ENCODE results near the gene KDM4C. TPM values are rescaled to one million over a fixed set of nuclear protein-coding genes. Genes with fewer than 3 reads are reported as not detected.

The KDM4C gene
- total and polyA plus RNA-seq, 2 of the 4 experiments (the other 2 are of a cell fraction), result 11.8 to 23.8 TPM

DNA sequence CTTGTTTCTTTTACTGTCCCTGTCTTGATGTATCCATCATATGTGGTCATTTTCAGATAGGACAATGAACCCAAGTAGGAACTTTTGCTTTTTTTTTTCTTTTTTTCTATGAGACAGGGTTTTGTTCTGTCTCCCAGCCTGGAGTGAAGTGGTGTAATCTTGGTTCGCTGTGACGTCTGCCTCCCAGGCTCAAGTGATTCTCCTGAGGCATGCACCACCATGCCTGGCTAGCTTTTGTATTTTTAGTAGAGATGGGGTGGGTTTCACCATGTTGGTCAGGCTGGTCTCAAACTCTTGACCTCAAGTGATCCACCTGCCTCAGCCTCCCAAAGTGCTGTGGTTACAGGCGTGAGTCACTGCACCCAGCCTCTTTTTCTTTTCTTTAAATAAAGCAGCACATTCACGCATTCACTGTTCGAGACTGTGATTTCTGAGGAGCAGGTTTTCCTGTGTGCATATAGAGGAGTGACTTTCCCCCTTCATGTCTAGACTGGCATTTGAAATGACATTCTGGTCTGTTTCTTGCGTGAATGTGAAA, 448.5 kb downstream of the KDM4C start:
- H2BK20ac ChIP-seq (ENCODE audit: low read depth, low read length), result no peak overlapping the region
- no peak overlapping the region for H3K14ac ChIP-seq (replicated peaks; ENCODE audit: low read depth, low read length)
- CTCF ChIA-PET, result no interaction called here
- no peak overlapping the region for H2AFZ ChIP-seq (replicated peaks; ENCODE audit: low read length, poor library complexity)
- TF ChIP-seq, protein P1, sequence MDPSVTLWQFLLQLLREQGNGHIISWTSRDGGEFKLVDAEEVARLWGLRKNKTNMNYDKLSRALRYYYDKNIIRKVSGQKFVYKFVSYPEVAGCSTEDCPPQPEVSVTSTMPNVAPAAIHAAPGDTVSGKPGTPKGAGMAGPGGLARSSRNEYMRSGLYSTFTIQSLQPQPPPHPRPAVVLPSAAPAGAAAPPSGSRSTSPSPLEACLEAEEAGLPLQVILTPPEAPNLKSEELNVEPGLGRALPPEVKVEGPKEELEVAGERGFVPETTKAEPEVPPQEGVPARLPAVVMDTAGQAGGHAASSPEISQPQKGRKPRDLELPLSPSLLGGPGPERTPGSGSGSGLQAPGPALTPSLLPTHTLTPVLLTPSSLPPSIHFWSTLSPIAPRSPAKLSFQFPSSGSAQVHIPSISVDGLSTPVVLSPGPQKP (IDR thresholded peaks at IDR 0.05; ENCODE audit: borderline replicate concordance, low read depth, low read length), result no peak
- TF ChIP-seq, protein P2, sequence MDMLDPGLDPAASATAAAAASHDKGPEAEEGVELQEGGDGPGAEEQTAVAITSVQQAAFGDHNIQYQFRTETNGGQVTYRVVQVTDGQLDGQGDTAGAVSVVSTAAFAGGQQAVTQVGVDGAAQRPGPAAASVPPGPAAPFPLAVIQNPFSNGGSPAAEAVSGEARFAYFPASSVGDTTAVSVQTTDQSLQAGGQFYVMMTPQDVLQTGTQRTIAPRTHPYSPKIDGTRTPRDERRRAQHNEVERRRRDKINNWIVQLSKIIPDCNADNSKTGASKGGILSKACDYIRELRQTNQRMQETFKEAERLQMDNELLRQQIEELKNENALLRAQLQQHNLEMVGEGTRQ (IDR thresholded peaks at IDR 0.05; ENCODE audit: low read depth, low read length), result no peak
- TF ChIP-seq FOS (IDR thresholded peaks at IDR 0.05; ENCODE audit: low read depth, low read length), result no peak
- TF ChIP-seq NFE2L2 (IDR thresholded peaks at IDR 0.05; ENCODE audit: low read depth, low read length), result no peak
- TF ChIP-seq RCOR1 (IDR thresholded peaks at IDR 0.05; ENCODE audit: insufficient replicate concordance, low read length), result no peak
- TF ChIP-seq BHLHE40 (IDR thresholded peaks at IDR 0.05; ENCODE audit: low read depth, low read length), result no peak
- TF ChIP-seq CHD1 (IDR thresholded peaks at IDR 0.05; ENCODE audit: low read depth, low read length), result no peak
- TF ChIP-seq MXI1 (IDR thresholded peaks at IDR 0.05; ENCODE audit: borderline replicate concordance, low read depth, low read length), result no peak
- TF ChIP-seq SMC3 (IDR thresholded peaks at IDR 0.05; ENCODE audit: low read depth, low read length), result no peak
- TF ChIP-seq MAZ (IDR thresholded peaks at IDR 0.05; ENCODE audit: borderline replicate concordance, low read depth, low read length), result no peak
- TF ChIP-seq RFX5 (IDR thresholded peaks at IDR 0.05; ENCODE audit: low read depth, low read length), result no peak
- no peak for TF ChIP-seq CEBPB (IDR thresholded peaks at IDR 0.05; ENCODE audit: low read depth, low read length)
- TF ChIP-seq POLR2A (IDR thresholded peaks at IDR 0.05; ENCODE audit: low read depth, low read length), result no peak
- no peak for TF ChIP-seq MAFK (IDR thresholded peaks at IDR 0.05; ENCODE audit: low read depth, low read length)
- TF ChIP-seq, protein P3, sequence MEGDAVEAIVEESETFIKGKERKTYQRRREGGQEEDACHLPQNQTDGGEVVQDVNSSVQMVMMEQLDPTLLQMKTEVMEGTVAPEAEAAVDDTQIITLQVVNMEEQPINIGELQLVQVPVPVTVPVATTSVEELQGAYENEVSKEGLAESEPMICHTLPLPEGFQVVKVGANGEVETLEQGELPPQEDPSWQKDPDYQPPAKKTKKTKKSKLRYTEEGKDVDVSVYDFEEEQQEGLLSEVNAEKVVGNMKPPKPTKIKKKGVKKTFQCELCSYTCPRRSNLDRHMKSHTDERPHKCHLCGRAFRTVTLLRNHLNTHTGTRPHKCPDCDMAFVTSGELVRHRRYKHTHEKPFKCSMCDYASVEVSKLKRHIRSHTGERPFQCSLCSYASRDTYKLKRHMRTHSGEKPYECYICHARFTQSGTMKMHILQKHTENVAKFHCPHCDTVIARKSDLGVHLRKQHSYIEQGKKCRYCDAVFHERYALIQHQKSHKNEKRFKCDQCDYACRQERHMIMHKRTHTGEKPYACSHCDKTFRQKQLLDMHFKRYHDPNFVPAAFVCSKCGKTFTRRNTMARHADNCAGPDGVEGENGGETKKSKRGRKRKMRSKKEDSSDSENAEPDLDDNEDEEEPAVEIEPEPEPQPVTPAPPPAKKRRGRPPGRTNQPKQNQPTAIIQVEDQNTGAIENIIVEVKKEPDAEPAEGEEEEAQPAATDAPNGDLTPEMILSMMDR (conservative IDR thresholded peaks at IDR 0.05; ENCODE audit: low read depth, low read length), result no peak
- TF ChIP-seq RAD21 (IDR thresholded peaks at IDR 0.05; ENCODE audit: low read length), result no peak
- no peak for ATAC-seq (ENCODE audit: low read depth)
- dilution Hi-C loops (cut with HindIII; ENCODE audit: low sequenced_read_pairs, unreplicated experiment) (no loop called here), in situ Hi-C loops (cut with MboI; ENCODE audit: low sequenced_read_pairs) (no loop called here), intact Hi-C loops (cut with micrococcal nuclease) (no loop called here)
- H3K27ac ChIP-seq (ENCODE audit: insufficient read depth, low read length), result no peak overlapping the region
- H4K8ac ChIP-seq (ENCODE audit: low read depth in 2 of 2, low read length in 2 of 2), result no peak overlapping the region
- no peak overlapping the region for H3K4me3 ChIP-seq (ENCODE audit: insufficient read depth, low read depth, low read length)
- no peak overlapping the region for H3K56ac ChIP-seq (ENCODE audit: extremely low read depth, insufficient read depth, low read length)
- no peaks in the 10 kb centered on the region for H3K79me1 ChIP-seq (ENCODE audit: low read depth in 1 of 2, low read length in 2 of 2)
- H3K4me2 ChIP-seq (ENCODE audit: low read depth, low read length), result no peak overlapping the region
- no peaks in the 10 kb centered on the region; the same call in 1 of the 2 replicates for H3K9me1 ChIP-seq (ENCODE audit: insufficient read depth, low read length)
- H2AK5ac ChIP-seq (ENCODE audit: low read depth, low read length), result no peak overlapping the region
- H3K4me1 ChIP-seq (ENCODE audit: control insufficient read depth, insufficient read depth, low read length), result no peaks in the 10 kb centered on the region
- H2BK5ac ChIP-seq (ENCODE audit: low read depth, low read length, poor library complexity, severe bottlenecking), result no peak overlapping the region
- H2AK9ac ChIP-seq (replicated peaks; ENCODE audit: low read depth, low read length, poor library complexity), result no peak overlapping the region
- H2BK120ac ChIP-seq (ENCODE audit: low read depth, low read length), result no peak overlapping the region
- no CpG with 5 or more reads among the region's 6 CpGs for WGBS, 2 experiments (ENCODE audit: extremely low coverage in 2 of 2, insufficient read length in 1 of 2)
- H2BK15ac ChIP-seq (ENCODE audit: low read depth, low read length), result no peak overlapping the region
- H3K9ac ChIP-seq (ENCODE audit: low read depth, low read length), result no peak overlapping the region
- H3K9me3 ChIP-seq (ENCODE audit: control insufficient read depth, insufficient read depth, low read length), result no peaks in the 10 kb centered on the region
- no peak overlapping the region for H3K18ac ChIP-seq (ENCODE audit: low read depth, low read length)
- no peak overlapping the region for H4K91ac ChIP-seq (ENCODE audit: insufficient read depth, low read depth, low read length)
- peaks cover 6% of the 10 kb centered on the region for H3K27me3 ChIP-seq (ENCODE audit: control insufficient read depth, insufficient read depth, low read length)
- no TSS peak for BruUV-seq (replicated peaks)
- POLR2A ChIA-PET (ENCODE audit: unreplicated experiment), result no interaction called here
- no peak overlapping the region for H4K5ac ChIP-seq (ENCODE audit: low read depth, low read length)
- H3K4ac ChIP-seq (ENCODE audit: low read depth, low read length), result no peak overlapping the region
- no peak for DNase-seq
- H3K36me3 ChIP-seq (ENCODE audit: control insufficient read depth, insufficient read depth, low read length), result no peaks in the 10 kb centered on the region
- H3K23ac ChIP-seq (ENCODE audit: low read depth, low read length), result no peak overlapping the region
- H4K20me1 ChIP-seq (ENCODE audit: insufficient read depth, low read length), result no peaks in the 10 kb centered on the region
